Activated B cell treated with CpG ODN at 0.5 μM for 24 hours (primary cell): ENCODE measurements around the gene CIAO2B. TPM values are rescaled to one million over a fixed set of nuclear protein-coding genes. Genes with fewer than 3 reads are reported as not detected.
"Not testable (repeated sequence)": the region's sequence is repeated elsewhere in the genome, so short reads cannot be mapped to it uniquely, and the experiment has no call there.

Experiments
- ATAC-seq: fragments of 200-7000 bp; cut with Tn5 transposase; one replicate; pipeline ENCODE4 v1.10.0; 2021; ENCODE audit warnings: low read depth, mild to moderate bottlenecking, moderate library complexity
- CTCF ChIA-PET: fragments of 350-600 bp; sonication (Branson Sonifier 250); formaldehyde crosslinking; loops from one replicate; lab custom pipeline; 2021; ENCODE audit warnings: antibody characterized with exemption; lab: Charles Lee
- POLR2A ChIA-PET: fragments of 350-600 bp; sonication (Branson Sonifier 250); formaldehyde crosslinking; loops from one replicate; lab custom pipeline; 2021; ENCODE audit warnings: antibody characterized with exemption; lab: Charles Lee
- DNase-seq: peaks from one replicate; pipeline ENCODE4 v3.0.0; 2022
- H3K27ac Mint-ChIP-seq: one replicate; pipeline ENCODE4 v1.8.0; 2020; ENCODE audit warnings: mixed read lengths
- H3K27me3 Mint-ChIP-seq: one replicate; pipeline ENCODE4 v1.8.0; 2021; ENCODE audit warnings: mixed read lengths
- H3K36me3 Mint-ChIP-seq: one replicate; pipeline ENCODE4 v1.8.0; 2021; ENCODE audit warnings: low read depth, mixed read lengths
- H3K4me1 Mint-ChIP-seq: one replicate; pipeline ENCODE4 v1.8.0; 2021; ENCODE audit warnings: mixed read lengths
- H3K4me3 Mint-ChIP-seq: one replicate; pipeline ENCODE4 v1.8.0; 2020; ENCODE audit warnings: mild to moderate bottlenecking, mixed read lengths
- H3K9me3 Mint-ChIP-seq: one replicate; pipeline ENCODE4 v1.8.0; 2020; ENCODE audit warnings: mixed read lengths
- CTCF ChIP-seq: fragments of 200-600 bp; IDR thresholded peaks from one replicate; pipeline ENCODE4 v1.8.0; 2022; ENCODE audit warnings: antibody characterized with exemption, mild to moderate bottlenecking
- intact Hi-C: fragments of 100-400 bp; cut with micrococcal nuclease; formaldehyde crosslinking; loops from one replicate; pipeline ENCODE4 v1.15.1; 2024
- total RNA-seq: library from RNA; stranded (reverse); gene quantifications from 2 replicates; pipeline ENCODE4 v1.2.3, GENCODE V29; 2022

Gene CIAO2B
- total RNA-seq, 1 donor from 2014 or later = 66.2 TPM

GRCh38 chr16:66976746-66977145 is 42.5 kb upstream of the CIAO2B start:
- DNase-seq = no peak
- no peak for ATAC-seq
- intact Hi-C loops = loop anchor here (1.0 to 5.0 kb wide), 8 partner anchors 22 to 489 kb away; partner anchors contain the start of gene ZDHHC1
- TF ChIP-seq CTCF = no peak
- Mint-ChIP-seq H3K27me3 (peaks cover 6% of the 10 kb centered on the region), H3K4me1 (no peaks in the 10 kb centered on the region), H3K27ac (no peak overlapping the region), H3K36me3 (no peaks in the 10 kb centered on the region), H3K4me3 (no peak overlapping the region), H3K9me3 (no peaks in the 10 kb centered on the region)
- ChIA-PET CTCF (interaction anchor here (1.5 to 2.7 kb wide), 4 partner anchors 22 to 209 kb away, joined by 5 to 11 read pairs (median 10); no protein-coding TSS in a partner anchor), POLR2A (no interaction called here)

GRCh38 chr16:66975302-66975893 is 41.2 kb upstream of the CIAO2B start:
- CTCF ChIA-PET = interaction anchor here (0.7 to 2.4 kb wide), 5 partner anchors 14 to 210 kb away, joined by 3 to 11 read pairs (median 5); partner anchors contain the start of gene CES3
- intact Hi-C loops = loop anchor here (5.0 kb wide), 2 partner anchors 442 to 472 kb away; partner anchors contain the start of gene ZDHHC1

GRCh38 chr16:66974932-66975246 is 40.7 kb upstream of the CIAO2B start:
- ATAC-seq, H3K36me3 Mint-ChIP-seq, H3K4me1 Mint-ChIP-seq, DNase-seq, POLR2A ChIA-PET, H3K9me3 Mint-ChIP-seq, H3K27me3 Mint-ChIP-seq, H3K27ac Mint-ChIP-seq: not testable (repeated sequence)
- intact Hi-C loops = loop anchor here (5.0 kb wide), 2 partner anchors 442 to 472 kb away; partner anchors contain the start of gene ZDHHC1
- peak overlapping the region; percentile 19 for H3K4me3 Mint-ChIP-seq
- CTCF ChIA-PET = interaction anchor here (1.4 to 2.4 kb wide), 3 partner anchors 21 to 211 kb away, joined by 3 to 11 read pairs (median 5); no protein-coding TSS in a partner anchor

More at GRCh38 chr16:66975302-66975893, 41.2 kb upstream of the CIAO2B start:
- no peak for DNase-seq
- TF ChIP-seq CTCF = no peak
- Mint-ChIP-seq H3K9me3 (no peaks in the 10 kb centered on the region), H3K4me3 (no peak overlapping the region), H3K27ac (no peak overlapping the region), H3K27me3 (peaks cover 6% of the 10 kb centered on the region), H3K36me3 (no peaks in the 10 kb centered on the region), H3K4me1 (no peaks in the 10 kb centered on the region)
- no peak for ATAC-seq
- POLR2A ChIA-PET = no interaction called here

- intact Hi-C loops, H3K27me3 Mint-ChIP-seq, H3K27ac Mint-ChIP-seq, DNase-seq, H3K36me3 Mint-ChIP-seq, H3K9me3 Mint-ChIP-seq, H3K4me3 Mint-ChIP-seq, H3K4me1 Mint-ChIP-seq, ATAC-seq, POLR2A ChIA-PET: not testable (repeated sequence)
- CTCF ChIA-PET = interaction anchor here (2.1 to 2.4 kb wide), 2 partner anchors 20 to 211 kb away, joined by 5 to 11 read pairs; no protein-coding TSS in a partner anchor
Observed at GRCh38 chr16:66974156-66974931, 40.1 kb upstream of the CIAO2B start.

- DNase-seq (no peak), ATAC-seq (no peak)
- no peaks in the 10 kb centered on the region for H3K4me1 Mint-ChIP-seq
- intact Hi-C loops = no loop called here
- H3K36me3 Mint-ChIP-seq = no peaks in the 10 kb centered on the region
- ChIA-PET CTCF (no interaction called here), POLR2A (no interaction called here)
- no peaks in the 10 kb centered on the region for H3K9me3 Mint-ChIP-seq
- H3K27me3 Mint-ChIP-seq = peaks cover 6% of the 10 kb centered on the region
- no peak overlapping the region for H3K4me3 Mint-ChIP-seq
- TF ChIP-seq CTCF = no peak
- H3K27ac Mint-ChIP-seq = no peak overlapping the region
Observed at GRCh38 chr16:66973716-66974115, 39.5 kb upstream of the CIAO2B start.

GRCh38 chr16:66972983-66973382 is 38.8 kb upstream of the CIAO2B start:
- no peak overlapping the region for H3K27ac Mint-ChIP-seq
- no peaks in the 10 kb centered on the region for H3K9me3 Mint-ChIP-seq
- no peaks in the 10 kb centered on the region for H3K36me3 Mint-ChIP-seq
- ATAC-seq = no peak
- POLR2A ChIA-PET = no interaction called here
- CTCF ChIA-PET = no interaction called here
- peaks cover 6% of the 10 kb centered on the region for H3K27me3 Mint-ChIP-seq
- no peaks in the 10 kb centered on the region for H3K4me1 Mint-ChIP-seq
- intact Hi-C loops = no loop called here
- H3K4me3 Mint-ChIP-seq = no peak overlapping the region
- TF ChIP-seq CTCF = no peak
- no peak for DNase-seq
